Mucosa of rectum (tissue), 2 donors: Measurements from ENCODE around the gene FIP1L1.

Experiments
- H3K27ac ChIP-seq, 2 donors: one replicate each; pipeline ENCODE4 v1.7.0; 2013; ENCODE audit warnings: inconsistent platforms in 2 of 2, low read depth in 2 of 2, low read length in 2 of 2
- H3K27me3 ChIP-seq, 2 donors: one replicate each; pipeline ENCODE4 v1.7.0; 2013; ENCODE audit warnings: low read length in 2 of 2; ENCODE audit not compliant: control insufficient read depth in 2 of 2, insufficient read depth in 2 of 2
- H3K36me3 ChIP-seq, 2 donors: one replicate each; pipeline ENCODE4 v1.7.0; 2013; ENCODE audit warnings: low read length in 2 of 2; ENCODE audit not compliant: control insufficient read depth in 2 of 2, insufficient read depth in 2 of 2
- H3K4me1 ChIP-seq, 2 donors: one replicate each; pipeline ENCODE4 v1.7.0; 2013; ENCODE audit warnings: low read length in 2 of 2, mild to moderate bottlenecking in 1 of 2; ENCODE audit not compliant: control insufficient read depth in 2 of 2, insufficient read depth in 2 of 2
- H3K4me3 ChIP-seq, 2 donors: one replicate each; pipeline ENCODE4 v1.7.0; 2013; ENCODE audit warnings: low read length in 2 of 2
- H3K9ac ChIP-seq, 2 donors: one replicate each; pipeline ENCODE4 v1.7.0; 2013; ENCODE audit warnings: low read length in 2 of 2, low read depth in 1 of 2, mild to moderate bottlenecking in 1 of 2
- H3K9me3 ChIP-seq, 2 donors: one replicate each; pipeline ENCODE4 v1.7.0; 2013; ENCODE audit warnings: low read length in 2 of 2; ENCODE audit not compliant: control insufficient read depth in 2 of 2
- donor health status: healthy.
- donor health status: Normal muscosa, but diverticular disease.

FIP1L1 gene

GRCh38 chr4:53508446-53508845, 131.0 kb downstream of the FIP1L1 start:
- H3K4me3 ChIP-seq = no peak overlapping the region
- H3K4me1 ChIP-seq = peaks cover 0 to 2% of the 10 kb centered on the region in 2 donors
- H3K27ac ChIP-seq = no peak overlapping the region

DNA sequence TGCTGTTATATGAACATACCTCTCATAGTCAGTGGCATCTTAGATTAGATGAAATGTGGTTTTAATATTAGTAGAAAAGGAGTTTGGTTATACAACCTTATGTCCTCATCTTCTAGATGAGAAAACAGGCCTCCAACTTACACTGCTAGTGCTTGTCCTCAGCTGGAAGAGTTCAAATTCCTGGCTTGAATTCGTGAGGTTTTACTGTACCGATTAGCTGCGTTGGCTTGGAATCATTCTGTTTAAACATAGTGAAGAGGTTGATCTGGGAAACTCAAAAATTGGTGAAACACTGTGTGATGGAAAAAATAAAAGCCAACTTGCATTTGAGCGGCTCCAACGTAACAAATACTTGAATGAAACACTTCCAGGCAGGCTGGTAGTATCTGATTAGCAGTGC, 132.9 kb downstream of the FIP1L1 start:
- Histone ChIP-seq H3K4me1 (peaks cover 0 to 2% of the 10 kb centered on the region in 2 donors), H3K9ac (no peak overlapping the region), H3K27me3 (no peaks in the 10 kb centered on the region), H3K9me3 (no peaks in the 10 kb centered on the region), H3K36me3 (peaks cover 2 to 5% of the 10 kb centered on the region in 2 donors), H3K27ac (no peak overlapping the region), H3K4me3 (no peak overlapping the region)

More at GRCh38 chr4:53508446-53508845, 131.0 kb downstream of the FIP1L1 start:
- Histone ChIP-seq H3K9ac (no peak overlapping the region), H3K9me3 (no peaks in the 10 kb centered on the region), H3K36me3 (peaks cover 4 to 5% of the 10 kb centered on the region in 2 donors), H3K27me3 (no peaks in the 10 kb centered on the region)
